Amniotic epithelial cell (primary cell): ENCODE data around the gene LPCAT2.

ENCODE experiments used
- DNase-seq: peaks from one replicate; pipeline ENCODE4 v3.0.0-alpha.2; 2010; ENCODE audit warnings: low read depth

LPCAT2 gene

GRCh38 chr16:55555436-55555835 is 46.6 kb downstream of the LPCAT2 start:
- DNase-seq = peak; percentile 42

- DNase-seq = no peak
Observed at GRCh38 chr16:55557186-55557585, 48.3 kb downstream of the LPCAT2 start.

GRCh38 chr16:55559233-55559632 is 50.4 kb downstream of the LPCAT2 start:
- no peak for DNase-seq

- DNase-seq = no peak
Observed at GRCh38 chr16:55559933-55560516, 51.2 kb downstream of the LPCAT2 start.

GRCh38 chr16:55561319-55561848 is 52.5 kb downstream of the LPCAT2 start:
- DNase-seq = no peak

GRCh38 chr16:55562936-55563335 is 54.1 kb downstream of the LPCAT2 start:
- no peak for DNase-seq

- no peak for DNase-seq
Observed at GRCh38 chr16:55563797-55564196, 54.9 kb downstream of the LPCAT2 start.

GRCh38 chr16:55565086-55565485 is 56.2 kb downstream of the LPCAT2 start:
- no peak for DNase-seq

GRCh38 chr16:55566432-55567175 is 57.7 kb downstream of the LPCAT2 start, which contains the start of gene CAPNS2:
Gene CAPNS2, plus strand, starts transcription at chr16:55566684. Its CDS starts 73 bp downstream, at chr16:55566757.
- no peak for DNase-seq

GRCh38 chr16:55567382-55567781 is 58.5 kb downstream of the LPCAT2 start:
- DNase-seq = peak; percentile 80

- peak; percentile 8 for DNase-seq
Observed at GRCh38 chr16:55568207-55568606, 59.3 kb downstream of the LPCAT2 start.

GRCh38 chr16:55569025-55569424 is 60.2 kb downstream of the LPCAT2 start:
- peak; percentile 24 for DNase-seq

- no peak for DNase-seq
Observed at GRCh38 chr16:55570159-55570558, 61.3 kb downstream of the LPCAT2 start.

GRCh38 chr16:55571191-55571897 is 62.5 kb downstream of the LPCAT2 start:
- no peak for DNase-seq

GRCh38 chr16:55572439-55572838 is 63.6 kb downstream of the LPCAT2 start:
- DNase-seq = no peak

- no peak for DNase-seq
Observed at GRCh38 chr16:55574811-55575210, 65.9 kb downstream of the LPCAT2 start.

GRCh38 chr16:55575496-55575895 is 66.6 kb downstream of the LPCAT2 start:
- DNase-seq = no peak

GRCh38 chr16:55576384-55576783 is 67.5 kb downstream of the LPCAT2 start:
- DNase-seq = no peak

- no peak for DNase-seq
Observed at GRCh38 chr16:55577887-55578286, 69.0 kb downstream of the LPCAT2 start.

- no peak for DNase-seq
Observed at GRCh38 chr16:55585631-55586030, 76.8 kb downstream of the LPCAT2 start.

GRCh38 chr16:55588799-55589198 is 79.9 kb downstream of the LPCAT2 start:
- DNase-seq = peak; percentile 29

- no peak for DNase-seq
Observed at GRCh38 chr16:55592306-55592705, 83.4 kb downstream of the LPCAT2 start.

GRCh38 chr16:55597928-55598327 is 89.1 kb downstream of the LPCAT2 start:
- DNase-seq = no peak
